HCT116 (cell line): Measurements from ENCODE around the gene PCDH15. TPM values are rescaled to one million over a fixed set of nuclear protein-coding genes. Genes with fewer than 3 reads are reported as not detected.

ENCODE experiments used
- ATAC-seq: fragments of 200-7000 bp; cut with Tn5 transposase; 2 replicates; pipeline ENCODE4 v1.9.1; 2020; ENCODE audit warnings: mild to moderate bottlenecking, moderate library complexity
- BruUV-seq: library from RNA; stranded (reverse); fragments of 400-500 nt; replicated peaks from 2 replicates; lab custom pipeline; 2021; lab: Mats Ljungman, UMichigan
- CTCF ChIA-PET: fragments of 300-600 bp; sonication (Branson Sonifier 250); formaldehyde crosslinking; loops from one replicate; lab custom pipeline; 2021; ENCODE audit warnings: antibody characterized with exemption; lab: Charles Lee
- POLR2A ChIA-PET: fragments of 300-600, 350-600 bp; sonication (Branson Sonifier 250); formaldehyde crosslinking; loops from one replicate; lab custom pipeline; 2021; ENCODE audit warnings: antibody characterized with exemption; lab: Charles Lee
- RAD21 ChIA-PET, 2 experiments: fragments of 300-600 bp; sonication (Branson Sonifier 250); formaldehyde crosslinking; loops; one replicate each; lab custom pipeline; 2023; ENCODE audit warnings: low total read pairs in 2 of 2; ENCODE audit not compliant: uncharacterized antibody in 2 of 2, unreplicated experiment in 2 of 2, low non-redundant PET in 1 of 2; lab: Charles Lee
- DNase-seq: peaks from one replicate; pipeline ENCODE4 v3.0.0-alpha.2; 2010; ENCODE audit warnings: low read depth, low spot score
- H2AFZ ChIP-seq: fragments of 200-600 bp; shearing (Covaris generic), sonication (generic); 2 replicates; pipeline ENCODE4 v1.6.1; 2017; ENCODE audit warnings: low read depth, mixed run types, mixed read lengths, antibody characterized with exemption, low read length; ENCODE audit not compliant: poor library complexity, severe bottlenecking
- H3K27ac ChIP-seq: 2 replicates; pipeline ENCODE4 v1.5.1; 2012; ENCODE audit warnings: low read depth, low read length
- H3K27me3 ChIP-seq: fragments of 200-600 bp; sonication (generic); 2 replicates; pipeline ENCODE4 v1.6.1; 2016; ENCODE audit warnings: mixed run types, low read length, mixed read lengths; ENCODE audit not compliant: insufficient read depth
- H3K36me3 ChIP-seq, 2 experiments: fragments of 200-500 bp in 1 of 2; fragments of 200-600 bp in 1 of 2; sonication (Bioruptor generic) in 1 of 2; sonication (generic) in 1 of 2; 2 replicates each; pipeline versions ENCODE4 v1.5.1 to v1.6.1; 2014 to 2016; ENCODE audit warnings: low read length in 2 of 2, inconsistent platforms in 1 of 2, mixed read lengths in 1 of 2, mixed run types in 1 of 2; ENCODE audit not compliant: insufficient read depth in 2 of 2, control insufficient read depth in 1 of 2
- H3K4me1 ChIP-seq, 2 experiments: fragments of 200-600 bp in 1 of 2; sonication (generic) in 1 of 2; 2 replicates each; pipeline versions ENCODE4 v1.5.1 to v1.6.1; 2012 to 2017; ENCODE audit warnings: low read length in 2 of 2, inconsistent platforms in 1 of 2, mild to moderate bottlenecking in 1 of 2, mixed read lengths in 1 of 2, mixed run types in 1 of 2, moderate library complexity in 1 of 2; ENCODE audit not compliant: insufficient read depth in 2 of 2, control insufficient read depth in 1 of 2
- H3K4me2 ChIP-seq: fragments of 200-600 bp; sonication (generic); 2 replicates; pipeline ENCODE4 v1.6.1; 2017; ENCODE audit warnings: mixed run types, low read length, mixed read lengths
- H3K4me3 ChIP-seq, 2 experiments: fragments of 200-600 bp in 1 of 2; sonication (generic) in 1 of 2; replicated peaks in 1 of 2; 2 replicates each; pipeline ENCODE4 v1.5.1; 2011 to 2016; ENCODE audit warnings: low read length in 2 of 2, control low read depth in 1 of 2, low read depth in 1 of 2, mild to moderate bottlenecking in 1 of 2, mixed read lengths in 1 of 2, mixed run types in 1 of 2
- H3K79me2 ChIP-seq: fragments of 200-600 bp; sonication (generic); 2 replicates; pipeline ENCODE4 v1.6.1; 2017; ENCODE audit warnings: mild to moderate bottlenecking, mixed run types, low read length, moderate library complexity, mixed read lengths; ENCODE audit not compliant: insufficient read depth
- H3K9ac ChIP-seq: fragments of 200-600 bp; sonication (generic); 2 replicates; pipeline ENCODE4 v1.6.1; 2016; ENCODE audit warnings: low read length, mixed read lengths
- H3K9me2 ChIP-seq: fragments of 200-600 bp; sonication (generic), shearing (Covaris generic); 2 replicates; pipeline ENCODE4 v1.6.1; 2017; ENCODE audit warnings: mixed run types, mild to moderate bottlenecking, moderate library complexity; ENCODE audit not compliant: insufficient read depth
- H3K9me3 ChIP-seq, 2 experiments: fragments of 200-500 bp in 1 of 2; fragments of 200-600 bp in 1 of 2; sonication (Bioruptor generic) in 1 of 2; sonication (generic) in 1 of 2; 2 replicates each; pipeline ENCODE4 v1.6.1; 2014 to 2017; ENCODE audit warnings: low read length in 2 of 2, mixed read lengths in 2 of 2, inconsistent platforms in 1 of 2, low read depth in 1 of 2, mild to moderate bottlenecking in 1 of 2, mixed run types in 1 of 2, moderate library complexity in 1 of 2; ENCODE audit not compliant: control insufficient read depth in 1 of 2, insufficient read depth in 1 of 2
- H4K20me1 ChIP-seq: fragments of 200-600 bp; sonication (generic), shearing (Covaris generic); 2 replicates; pipeline ENCODE4 v1.6.1; 2017; ENCODE audit warnings: mixed run types, mild to moderate bottlenecking, moderate library complexity; ENCODE audit not compliant: insufficient read depth
- ELF1 ChIP-seq: IDR thresholded peaks from 2 replicates; pipeline ENCODE4 v1.6.1; 2012; ENCODE audit warnings: low read depth, borderline replicate concordance
- FOSL1 ChIP-seq: IDR thresholded peaks from 2 replicates; pipeline ENCODE4 v1.6.1; 2012; ENCODE audit warnings: low read depth
- JUND ChIP-seq: IDR thresholded peaks from 2 replicates; pipeline ENCODE4 v1.6.1; 2012
- POLR2AphosphoS5 ChIP-seq: IDR thresholded peaks from 2 replicates; pipeline ENCODE4 v1.6.1; 2011; ENCODE audit warnings: mild to moderate bottlenecking, low read depth, low read length, moderate library complexity
- TCF7L2 ChIP-seq: IDR thresholded peaks from 2 replicates; pipeline ENCODE4 v1.7.0; 2011; ENCODE audit warnings: borderline replicate concordance, inconsistent platforms; ENCODE audit not compliant: insufficient read depth, insufficient read length; ENCODE audit errors: extremely low read depth
- intact Hi-C: fragments of 100-400 bp; cut with micrococcal nuclease; formaldehyde crosslinking; loops from 2 replicates; pipeline ENCODE4 v1.10.0; 2022
- microRNA counts: library from miRNA; unstranded; fragments of <30 nt; microRNA quantifications from one replicate; lab custom pipeline; 2015
- microRNA-seq: library from miRNA; unstranded; fragments of <30 nt; microRNA quantifications from one replicate; pipeline ENCODE4, GENCODE V29; 2016; ENCODE audit warnings: borderline number of aligned reads
- total RNA-seq: library from RNA; stranded (reverse); gene quantifications from one replicate; pipeline ENCODE4 v1.2.1, GENCODE V29; 2021; ENCODE audit not compliant: unreplicated experiment

PCDH15 gene
- total RNA-seq, 1 experiment from 2014 or later: not detected

GRCh38 chr10:53754596-53755250 is 1046.3 kb downstream of the PCDH15 start:
- intact Hi-C loops: no loop called here
- BruUV-seq: no TSS peak
- Histone ChIP-seq H3K27me3 (no peaks in the 10 kb centered on the region), H3K36me3 (no peaks in the 10 kb centered on the region), H3K4me3 (no peak overlapping the region), H3K9me3 (peaks cover 0 to 3% of the 10 kb centered on the region in 2 experiments; a peak in 1 of 4 replicates), H3K4me1 (no peaks in the 10 kb centered on the region), H4K20me1 (no peaks in the 10 kb centered on the region; the same call in 1 of the 2 replicates), H3K9me2 (no peaks in the 10 kb centered on the region), H3K9ac (no peak overlapping the region), H2AFZ (no peak overlapping the region), H3K79me2 (no peaks in the 10 kb centered on the region), H3K4me2 (no peak overlapping the region), H3K27ac (no peak overlapping the region)
- ChIA-PET RAD21 (no interaction called here), POLR2A (no interaction called here), CTCF (no interaction called here)
- TF ChIP-seq TCF7L2: no peak
- TF ChIP-seq ELF1: no peak
- TF ChIP-seq FOSL1: no peak
- TF ChIP-seq JUND: no peak
- no peak for TF ChIP-seq POLR2AphosphoS5
- DNase-seq (no peak), ATAC-seq (no peak)

MicroRNA genes within 50 kb of the gene (microRNA counts, 767-probe panel; counts per million panel counts)
- microRNA hsa-miR-548f (lab: Ali Mortazavi, UCI): not detected

Small RNA genes within 50 kb of the gene (microRNA-seq; reads per million reads assigned to microRNA genes)
- not detected for gene MIR548F1
